ENCODE measurements around the gene SNX33. TPM values are rescaled to one million over a fixed set of nuclear protein-coding genes. Genes with fewer than 3 reads are reported as not detected.
A peak's percentile ranks its signal among the peaks of the same experiment; 100 is the strongest.

Gene SNX33
- total and polyA plus RNA-seq, 2 of the 13 experiments (the other 11 are each of a cell fraction or from before 2014, with no cell fraction given) = 11.0 to 11.6 TPM

DNA sequence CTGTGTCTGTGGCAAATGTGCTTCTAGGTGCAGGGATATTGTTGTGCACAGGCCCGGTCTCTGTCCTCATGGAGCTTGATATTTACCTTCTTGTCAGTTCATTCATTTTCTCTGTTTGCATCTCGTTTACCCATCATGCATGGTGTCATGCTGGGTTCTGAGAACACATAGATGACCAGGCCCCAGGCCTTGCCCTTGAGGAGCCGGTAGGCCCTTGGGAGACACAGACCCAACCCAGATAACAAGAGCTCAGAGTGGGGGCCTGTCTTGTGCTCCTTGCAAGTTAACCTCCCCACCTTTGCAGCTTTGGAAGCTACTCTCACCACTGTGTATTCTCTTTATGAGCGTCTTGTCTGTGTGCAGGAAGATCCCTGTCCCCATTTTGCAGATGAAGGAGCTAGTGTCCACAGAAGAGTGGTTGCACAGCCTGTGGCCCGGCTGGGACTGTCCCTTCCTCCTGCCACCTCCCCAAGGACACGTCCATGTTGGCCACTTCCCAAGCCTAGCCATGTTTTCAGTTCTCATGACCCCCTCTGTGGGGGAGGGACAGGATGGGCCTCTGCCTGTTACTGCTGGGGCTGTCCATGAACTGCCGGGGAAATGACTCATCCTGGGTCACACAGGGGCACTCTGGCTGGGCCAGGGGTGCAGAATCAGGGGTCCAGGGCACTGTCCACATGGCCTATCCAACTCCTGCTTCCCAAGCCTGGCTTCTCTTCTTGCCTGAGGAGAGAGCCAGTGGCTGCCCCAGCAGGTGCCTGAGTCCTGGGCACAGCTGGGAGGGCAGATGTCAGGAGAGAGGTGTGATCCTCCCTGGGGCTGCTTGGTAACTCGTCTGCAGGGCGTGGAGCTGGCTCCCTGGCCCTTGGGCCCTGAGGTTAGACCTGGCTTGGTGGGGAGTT, 3.4 kb downstream of the SNX33 start (continued):
- TF ChIP-seq ZNF609 (CRISPR knock-in tag; IDR thresholded peaks at IDR 0.05; ENCODE audit: borderline replicate concordance) (peak; percentile 81; the same call in 1 of the 2 replicates), MTA3 (CRISPR knock-in tag; IDR thresholded peaks at IDR 0.05) (no peak), ZNF260 (CRISPR knock-in tag; IDR thresholded peaks at IDR 0.05; ENCODE audit: borderline replicate concordance, low read depth) (no peak), PLRG1 (conservative IDR thresholded peaks at IDR 0.05) (no peak), ZNF138 (CRISPR knock-in tag; IDR thresholded peaks at IDR 0.05; ENCODE audit: low read depth) (no peak), PHF20 (CRISPR knock-in tag; IDR thresholded peaks at IDR 0.05) (0 out of 2 replicates have a peak, but pooled peaks have one; percentile 31), BATF2 (CRISPR knock-in tag; IDR thresholded peaks at IDR 0.05) (no peak), ZNF512B (CRISPR knock-in tag; IDR thresholded peaks at IDR 0.05; ENCODE audit: borderline replicate concordance) (no peak), FOXC1 (CRISPR knock-in tag; IDR thresholded peaks at IDR 0.05; ENCODE audit: borderline replicate concordance) (no peak), TCF12 (IDR thresholded peaks at IDR 0.05) (no peak), TCF12 (CRISPR knock-in tag; IDR thresholded peaks at IDR 0.05) (peak; percentile 75; the same call in 1 of the 2 replicates), NFE2 (CRISPR knock-in tag; IDR thresholded peaks at IDR 0.05) (no peak), ZNF383 (CRISPR knock-in tag; IDR thresholded peaks at IDR 0.05; ENCODE audit: borderline replicate concordance) (peak; percentile 80; the same call in 1 of the 2 replicates), ZNF3 (CRISPR knock-in tag; IDR thresholded peaks at IDR 0.05) (no peak), FOXP4 (CRISPR knock-in tag; IDR thresholded peaks at IDR 0.05) (peak; percentile 76), PBX3 (CRISPR knock-in tag; IDR thresholded peaks at IDR 0.05; ENCODE audit: borderline replicate concordance) (no peak)
